ENCODE results near the gene NAA40.

The NAA40 gene

GRCh38 chr11:63913866-63914830 lies 24.7 kb upstream of the NAA40 start:
- no peak for DNase-seq (ENCODE audit: low spot score)

- no peak for DNase-seq (ENCODE audit: low spot score)
Measured at GRCh38 chr11:63914896-63915691, 23.7 kb upstream of the NAA40 start.

- DNase-seq (ENCODE audit: low spot score) = peak; percentile 53
Measured at GRCh38 chr11:63915961-63916836, 22.6 kb upstream of the NAA40 start.

- DNase-seq (ENCODE audit: low spot score) = peak; percentile 88
Measured at GRCh38 chr11:63916837-63917691, 21.7 kb upstream of the NAA40 start, which contains the start of gene RCOR2. Gene RCOR2 (minus strand): TSS chr11:63917164. CDS start chr11:63916456, 708 bp downstream.

- peak; percentile 61 for DNase-seq (ENCODE audit: low spot score)
Measured at GRCh38 chr11:63917692-63918506, 20.9 kb upstream of the NAA40 start.

GRCh38 chr11:63918507-63919191 lies 20.2 kb upstream of the NAA40 start:
- no peak for DNase-seq (ENCODE audit: low spot score)

- DNase-seq (ENCODE audit: low spot score) = no peak
Measured at GRCh38 chr11:63919267-63920125, 19.3 kb upstream of the NAA40 start.

- no peak for DNase-seq (ENCODE audit: low spot score)
Measured at GRCh38 chr11:63920126-63920938, 18.5 kb upstream of the NAA40 start.

- DNase-seq (ENCODE audit: low spot score) = peak; percentile 68
Measured at GRCh38 chr11:63920939-63921417, 17.8 kb upstream of the NAA40 start.

- no peak for DNase-seq (ENCODE audit: low spot score)
Measured at GRCh38 chr11:63922673-63923192, 16.1 kb upstream of the NAA40 start.

GRCh38 chr11:63923319-63923718 lies 15.5 kb upstream of the NAA40 start:
- no peak for DNase-seq (ENCODE audit: low spot score)

GRCh38 chr11:63929616-63930015 lies 9.2 kb upstream of the NAA40 start:
- DNase-seq (ENCODE audit: low spot score) = no peak

- no peak for DNase-seq (ENCODE audit: low spot score)
Measured at GRCh38 chr11:63931045-63931444, 7.8 kb upstream of the NAA40 start.

GRCh38 chr11:63931876-63932275 lies 6.9 kb upstream of the NAA40 start:
- no peak for DNase-seq (ENCODE audit: low spot score)

- no peak for DNase-seq (ENCODE audit: low spot score)
Measured at GRCh38 chr11:63933459-63933858, 5.3 kb upstream of the NAA40 start.

- DNase-seq (ENCODE audit: low spot score) = peak; percentile 76
Measured at GRCh38 chr11:63937713-63938478, 906 bp upstream of the NAA40 start.
